GM12873 (cell line): ENCODE results near the gene LRP1-AS.

Experiments used
- TF ChIP-seq, protein P1 (sequence below): IDR thresholded peaks from 2 replicates; pipeline ENCODE4 v1.5.1; 2012; ENCODE audit warnings: low read depth, mild to moderate bottlenecking, moderate library complexity, low read length, control low read depth; ENCODE audit not compliant: insufficient read depth; ENCODE audit errors: missing control alignments

The LRP1-AS gene

GRCh38 chr12:57111031-57111734 lies 36.2 kb downstream of the LRP1-AS start, which contains the start of gene STAT6:
Gene STAT6, minus strand, starts transcription at chr12:57111362. Its CDS starts 3,084 bp downstream, at chr12:57108278.
- TF ChIP-seq, protein P1, sequence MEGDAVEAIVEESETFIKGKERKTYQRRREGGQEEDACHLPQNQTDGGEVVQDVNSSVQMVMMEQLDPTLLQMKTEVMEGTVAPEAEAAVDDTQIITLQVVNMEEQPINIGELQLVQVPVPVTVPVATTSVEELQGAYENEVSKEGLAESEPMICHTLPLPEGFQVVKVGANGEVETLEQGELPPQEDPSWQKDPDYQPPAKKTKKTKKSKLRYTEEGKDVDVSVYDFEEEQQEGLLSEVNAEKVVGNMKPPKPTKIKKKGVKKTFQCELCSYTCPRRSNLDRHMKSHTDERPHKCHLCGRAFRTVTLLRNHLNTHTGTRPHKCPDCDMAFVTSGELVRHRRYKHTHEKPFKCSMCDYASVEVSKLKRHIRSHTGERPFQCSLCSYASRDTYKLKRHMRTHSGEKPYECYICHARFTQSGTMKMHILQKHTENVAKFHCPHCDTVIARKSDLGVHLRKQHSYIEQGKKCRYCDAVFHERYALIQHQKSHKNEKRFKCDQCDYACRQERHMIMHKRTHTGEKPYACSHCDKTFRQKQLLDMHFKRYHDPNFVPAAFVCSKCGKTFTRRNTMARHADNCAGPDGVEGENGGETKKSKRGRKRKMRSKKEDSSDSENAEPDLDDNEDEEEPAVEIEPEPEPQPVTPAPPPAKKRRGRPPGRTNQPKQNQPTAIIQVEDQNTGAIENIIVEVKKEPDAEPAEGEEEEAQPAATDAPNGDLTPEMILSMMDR, result no peak

- TF ChIP-seq, protein P1, result no peak
Measured at GRCh38 chr12:57110104-57111030, 37.1 kb downstream of the LRP1-AS start.

DNA sequence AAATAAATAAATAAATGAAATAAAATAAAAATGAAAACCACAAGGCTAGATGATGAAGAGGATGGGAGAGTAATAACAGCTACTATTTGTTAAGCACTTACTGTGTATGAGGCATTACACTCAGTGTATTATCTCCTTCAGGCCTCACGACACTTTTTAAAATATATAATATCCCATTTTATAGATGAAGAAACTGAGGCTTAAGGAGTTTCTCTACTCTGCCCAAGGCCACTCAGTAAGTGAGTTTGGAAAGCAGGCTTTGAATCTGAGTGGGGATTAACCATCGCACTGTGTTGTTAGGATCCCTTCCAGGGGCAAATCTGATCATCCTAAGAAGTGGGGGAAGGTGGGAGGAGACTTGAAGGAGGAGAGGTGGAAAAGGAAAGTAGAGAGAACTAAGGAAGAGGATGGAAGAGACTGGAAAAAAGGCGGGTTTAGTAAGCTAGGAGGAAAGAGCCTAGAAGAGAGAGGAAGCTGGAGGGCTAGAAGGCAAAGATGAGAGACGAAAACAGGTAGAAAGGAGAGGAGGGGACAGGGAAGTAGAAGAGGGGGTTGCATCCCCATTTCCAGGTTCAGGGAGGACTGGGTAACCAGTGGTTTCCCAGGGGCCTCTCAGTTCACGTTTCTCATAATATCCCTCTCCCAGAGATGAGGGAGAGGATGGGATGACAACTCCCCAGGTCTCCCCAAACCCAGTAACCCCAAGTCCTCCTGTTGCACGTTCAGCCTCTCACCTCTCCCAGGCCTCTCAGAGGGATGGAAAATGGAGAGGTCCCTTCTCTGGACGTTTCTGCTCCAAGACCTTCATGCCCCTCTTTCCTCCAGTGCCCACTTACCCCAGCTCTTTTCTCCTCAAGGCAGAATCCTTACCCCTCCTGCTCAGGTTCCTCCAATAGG lies 38.0 kb downstream of the LRP1-AS start:
- TF ChIP-seq, protein P1, result no peak

DNA sequence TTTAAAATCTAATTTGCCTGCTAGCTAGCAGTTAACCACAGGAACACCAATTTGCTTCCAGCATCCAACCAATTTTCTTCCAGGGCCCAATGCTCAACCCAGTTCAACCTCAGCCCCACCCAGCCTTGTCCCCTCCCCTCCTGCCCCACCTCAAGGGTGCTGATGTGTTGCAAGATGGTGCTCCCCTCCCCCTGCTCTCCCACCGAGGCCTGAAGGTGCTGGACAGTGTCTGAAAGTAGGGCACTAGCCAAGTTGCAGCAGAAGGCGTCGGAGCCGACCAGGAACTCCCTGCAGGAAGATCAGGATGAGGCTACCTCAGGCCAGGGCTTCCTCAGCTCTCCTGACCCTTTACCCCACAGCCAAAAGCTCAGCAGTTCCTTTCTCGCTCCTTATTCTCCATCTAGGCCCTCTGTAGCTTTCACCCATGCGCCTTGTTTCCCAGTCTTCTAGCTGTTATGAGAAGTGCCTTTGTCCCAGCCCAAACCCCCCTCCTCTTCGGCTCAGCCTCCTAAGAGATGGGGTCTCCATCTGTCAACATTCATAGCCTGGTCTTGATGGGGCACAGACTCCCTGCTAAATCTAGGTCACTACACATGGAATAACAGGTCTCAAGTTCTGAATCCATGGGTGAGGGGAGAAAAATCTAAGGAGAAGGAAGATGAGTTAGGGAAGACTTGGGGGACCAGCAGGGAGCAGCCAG lies 39.8 kb downstream of the LRP1-AS start:
- TF ChIP-seq, protein P1, result no peak

GRCh38 chr12:57106021-57106708 lies 41.3 kb downstream of the LRP1-AS start:
- TF ChIP-seq, protein P1, result no peak

DNA sequence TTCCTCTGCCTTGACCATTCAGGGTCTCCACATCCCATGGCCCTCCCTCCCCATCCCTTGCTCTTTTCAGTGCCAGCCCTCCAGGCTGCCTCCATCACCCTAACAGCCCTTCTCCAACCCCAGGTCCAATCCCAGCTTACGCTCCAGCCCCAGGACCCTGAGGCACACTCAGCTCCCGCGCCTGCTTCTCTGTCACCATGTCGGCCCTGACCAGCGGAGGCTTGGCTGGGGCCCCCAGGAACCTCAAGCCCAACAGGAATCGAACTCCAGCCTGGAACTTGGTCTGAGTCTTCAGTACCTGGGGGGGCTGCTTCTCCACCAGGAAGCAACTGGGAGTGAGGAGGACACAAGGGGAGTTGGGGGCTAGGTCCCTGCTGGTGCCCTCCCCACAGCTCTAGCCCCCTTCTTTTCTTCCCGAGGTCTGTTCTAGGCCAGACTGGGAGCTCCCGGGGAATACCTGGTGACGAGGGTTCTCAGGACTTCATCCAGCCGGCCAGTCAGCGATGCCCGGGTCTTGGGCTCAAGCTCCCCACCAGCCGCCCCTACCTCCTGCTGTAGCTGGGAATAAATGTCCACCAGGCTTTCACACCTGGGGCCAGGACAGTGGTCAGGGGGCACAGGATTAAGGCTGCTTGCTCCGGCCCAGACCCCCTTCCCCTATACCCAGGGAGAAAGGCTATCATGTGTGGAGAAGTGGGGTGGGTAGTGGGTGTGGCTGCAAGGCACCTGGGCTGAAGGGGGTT lies 42.2 kb downstream of the LRP1-AS start:
- TF ChIP-seq, protein P1, result no peak
